Measurements from ENCODE around the gene COA1. TPM values are rescaled to one million over a fixed set of nuclear protein-coding genes. Genes with fewer than 3 reads are reported as not detected.
A peak's percentile ranks its signal among the peaks of the same experiment; 100 is the strongest.

Gene COA1
- total RNA-seq, 1 experiment from 2014 or later: 151 TPM

GRCh38 chr7:43693687-43694398 lies 35.5 kb downstream of the COA1 start:
- Histone ChIP-seq H3K27ac (no peak overlapping the region; the same call in 1 of the 2 replicates), H3K9me3 (ENCODE audit: insufficient read depth, low read depth) (peaks cover 9% of the 10 kb centered on the region; the same call in 1 of the 2 replicates), H3K4me1 (replicated peaks; ENCODE audit: insufficient read depth) (peaks cover 27% of the 10 kb centered on the region), H3K9me2 (ENCODE audit: insufficient read depth) (no peaks in the 10 kb centered on the region), H3K36me3 (ENCODE audit: low read depth) (peaks cover 15% of the 10 kb centered on the region; the same call in 1 of the 2 replicates), H2AFZ (no peak overlapping the region), H3K27me3 (ENCODE audit: insufficient read depth, low read depth) (no peaks in the 10 kb centered on the region), H4K20me1 (ENCODE audit: insufficient read depth) (no peaks in the 10 kb centered on the region), H3F3A (ENCODE audit: insufficient read depth, low read depth) (no peaks in the 10 kb centered on the region; the same call in 1 of the 2 replicates), H3K4me2 (no peak overlapping the region; the same call in 1 of the 2 replicates), H3K4me3 (no peak overlapping the region), H3K79me2 (ENCODE audit: low read depth) (peaks cover 97% of the 10 kb centered on the region)
- no peak for TF ChIP-seq CTCF (conservative IDR thresholded peaks at IDR 0.05)
- BruUV-seq (replicated peaks): no TSS peak
- ChIA-PET CTCF (interaction anchor here (1.1 to 1.6 kb wide), 2 partner anchors 65 to 111 kb away, joined by 4 to 7 read pairs; partner anchors contain the start of genes BLVRA and STK17A), POLR2A (ENCODE audit: unreplicated experiment) (no interaction called here)
- DNase-seq: peak in 1 of 2 experiments; percentile 37
- intact Hi-C loops (cut with micrococcal nuclease; ENCODE audit: unreplicated experiment): no loop called here

GRCh38 chr7:43692582-43693373 lies 36.5 kb downstream of the COA1 start:
- 0 out of 2 replicates have a peak overlapping the region, but pooled peaks have one; percentile 8 for H3K27ac ChIP-seq
- TF ChIP-seq EZH2 (IDR thresholded peaks at IDR 0.05; ENCODE audit: low read depth) (no peak), CTCF (conservative IDR thresholded peaks at IDR 0.05) (no peak)
- no peak overlapping the region for H3K4me2 ChIP-seq
- H3K79me2 ChIP-seq (ENCODE audit: low read depth): peaks cover 96% of the 10 kb centered on the region
- no peak overlapping the region for H2AFZ ChIP-seq
- ChIA-PET POLR2A (ENCODE audit: unreplicated experiment) (no interaction called here), CTCF (interaction anchor here (0.7 to 1.1 kb wide), 2 partner anchors 19 to 66 kb away, joined by 3 to 4 read pairs; partner anchors contain the start of gene BLVRA)
- H3K27me3 ChIP-seq (ENCODE audit: insufficient read depth, low read depth): no peaks in the 10 kb centered on the region
- DNase-seq: no peak
- no peaks in the 10 kb centered on the region; the same call in 1 of the 2 replicates for H3F3A ChIP-seq (ENCODE audit: insufficient read depth, low read depth)
- H3K9me2 ChIP-seq (ENCODE audit: insufficient read depth): no peaks in the 10 kb centered on the region
- no TSS peak for BruUV-seq (replicated peaks)
- H3K9me3 ChIP-seq (ENCODE audit: insufficient read depth, low read depth): peaks cover 17% of the 10 kb centered on the region; the same call in 1 of the 2 replicates
- H4K20me1 ChIP-seq (ENCODE audit: insufficient read depth): no peaks in the 10 kb centered on the region
- intact Hi-C loops (cut with micrococcal nuclease; ENCODE audit: unreplicated experiment): no loop called here
- peaks cover 27% of the 10 kb centered on the region for H3K4me1 ChIP-seq (replicated peaks; ENCODE audit: insufficient read depth)
- no peak overlapping the region for H3K4me3 ChIP-seq
- peaks cover 14% of the 10 kb centered on the region; the same call in 1 of the 2 replicates for H3K36me3 ChIP-seq (ENCODE audit: low read depth)

GRCh38 chr7:43691611-43692010 lies 37.7 kb downstream of the COA1 start:
- Histone ChIP-seq H3K4me3 (no peak overlapping the region), H3F3A (ENCODE audit: insufficient read depth, low read depth) (no peaks in the 10 kb centered on the region; the same call in 1 of the 2 replicates), H3K9me3 (ENCODE audit: insufficient read depth, low read depth) (peaks cover 17% of the 10 kb centered on the region; the same call in 1 of the 2 replicates), H3K79me2 (ENCODE audit: low read depth) (peaks cover 96% of the 10 kb centered on the region), H3K4me1 (replicated peaks; ENCODE audit: insufficient read depth) (peaks cover 27% of the 10 kb centered on the region), H3K27ac (0 out of 2 replicates have a peak overlapping the region, but pooled peaks have one; percentile 4), H2AFZ (no peak overlapping the region), H3K4me2 (no peak overlapping the region), H4K20me1 (ENCODE audit: insufficient read depth) (no peaks in the 10 kb centered on the region), H3K36me3 (ENCODE audit: low read depth) (peaks cover 19% of the 10 kb centered on the region; the same call in 1 of the 2 replicates), H3K9me2 (ENCODE audit: insufficient read depth) (no peaks in the 10 kb centered on the region), H3K27me3 (ENCODE audit: insufficient read depth, low read depth) (no peaks in the 10 kb centered on the region)
- ChIA-PET POLR2A (ENCODE audit: unreplicated experiment) (interaction anchor here (0.7 kb wide), 1 partner anchor 223 kb away, joined by 5 read pairs; no protein-coding TSS in a partner anchor), CTCF (interaction anchor here (0.6 kb wide), 1 partner anchor 29 kb away, joined by 5 read pairs; no protein-coding TSS in a partner anchor)
- no peak for DNase-seq
- intact Hi-C loops (cut with micrococcal nuclease; ENCODE audit: unreplicated experiment): no loop called here
- TF ChIP-seq EZH2 (IDR thresholded peaks at IDR 0.05; ENCODE audit: low read depth) (no peak), CTCF (conservative IDR thresholded peaks at IDR 0.05) (no peak)
- no TSS peak for BruUV-seq (replicated peaks)
